ENCODE results near the gene GAS6.

DNA sequence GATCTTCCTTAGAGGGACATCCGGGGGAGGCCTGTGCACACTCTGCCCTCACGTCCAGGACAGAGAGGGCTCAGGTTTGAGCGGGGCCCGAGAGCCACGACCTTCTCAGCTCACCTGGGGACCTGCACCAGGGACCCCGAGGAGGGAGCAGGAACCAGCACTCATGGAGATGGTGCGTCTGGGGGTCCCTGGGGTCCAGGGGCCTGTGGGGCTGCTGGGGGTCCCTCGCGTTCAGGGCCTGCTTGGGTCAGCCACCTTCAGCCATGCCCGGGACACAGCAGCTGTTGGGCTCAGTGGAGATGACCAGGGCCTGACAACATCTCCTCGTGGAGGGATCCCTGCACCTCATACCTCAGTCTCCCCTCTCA lies 57.8 kb downstream of the GAS6 start:
- TF ChIP-seq POLR2A (IDR thresholded peaks at IDR 0.05) = no peak
- TF ChIP-seq, protein P1, sequence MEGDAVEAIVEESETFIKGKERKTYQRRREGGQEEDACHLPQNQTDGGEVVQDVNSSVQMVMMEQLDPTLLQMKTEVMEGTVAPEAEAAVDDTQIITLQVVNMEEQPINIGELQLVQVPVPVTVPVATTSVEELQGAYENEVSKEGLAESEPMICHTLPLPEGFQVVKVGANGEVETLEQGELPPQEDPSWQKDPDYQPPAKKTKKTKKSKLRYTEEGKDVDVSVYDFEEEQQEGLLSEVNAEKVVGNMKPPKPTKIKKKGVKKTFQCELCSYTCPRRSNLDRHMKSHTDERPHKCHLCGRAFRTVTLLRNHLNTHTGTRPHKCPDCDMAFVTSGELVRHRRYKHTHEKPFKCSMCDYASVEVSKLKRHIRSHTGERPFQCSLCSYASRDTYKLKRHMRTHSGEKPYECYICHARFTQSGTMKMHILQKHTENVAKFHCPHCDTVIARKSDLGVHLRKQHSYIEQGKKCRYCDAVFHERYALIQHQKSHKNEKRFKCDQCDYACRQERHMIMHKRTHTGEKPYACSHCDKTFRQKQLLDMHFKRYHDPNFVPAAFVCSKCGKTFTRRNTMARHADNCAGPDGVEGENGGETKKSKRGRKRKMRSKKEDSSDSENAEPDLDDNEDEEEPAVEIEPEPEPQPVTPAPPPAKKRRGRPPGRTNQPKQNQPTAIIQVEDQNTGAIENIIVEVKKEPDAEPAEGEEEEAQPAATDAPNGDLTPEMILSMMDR (IDR thresholded peaks at IDR 0.05) = no peak
